ENCODE data around the gene NME8.
A peak's percentile ranks its signal among the peaks of the same experiment; 100 is the strongest.
"Not testable (repeated sequence)": the region's sequence is repeated elsewhere in the genome, so short reads cannot be mapped to it uniquely, and the experiment has no call there.

Gene NME8

GRCh38 chr7:37848297-37848696, at the start of gene NME8:
Gene NME8 (plus strand): TSS chr7:37848597. CDS start chr7:37850267, 1,670 bp downstream.
- no peak for DNase-seq

GRCh38 chr7:37806152-37806551, 42.2 kb upstream of the NME8 start:
- DNase-seq: no peak

- not testable (repeated sequence) for DNase-seq
These were observed 36.2 kb upstream of the NME8 start for GRCh38 chr7:37812161-37812580.

- DNase-seq: no peak
These were observed 32.6 kb upstream of the NME8 start for GRCh38 chr7:37815671-37816371.

- DNase-seq: no peak
These were observed 31.3 kb upstream of the NME8 start for GRCh38 chr7:37816922-37817590.

- DNase-seq: no peak
These were observed 30.8 kb upstream of the NME8 start for GRCh38 chr7:37817591-37817960.

GRCh38 chr7:37817996-37818720, 30.2 kb upstream of the NME8 start:
- no peak for DNase-seq

- no peak for DNase-seq
These were observed 27.5 kb upstream of the NME8 start for GRCh38 chr7:37820708-37821468.

- DNase-seq: no peak
These were observed 25.5 kb upstream of the NME8 start for GRCh38 chr7:37822946-37823345.

- no peak for DNase-seq
These were observed 24.8 kb upstream of the NME8 start for GRCh38 chr7:37823557-37823956.

- no peak for DNase-seq
These were observed 23.4 kb upstream of the NME8 start for GRCh38 chr7:37825038-37825437.

- DNase-seq: no peak
These were observed 21.6 kb upstream of the NME8 start for GRCh38 chr7:37826825-37827224.

- DNase-seq: no peak
These were observed 17.2 kb upstream of the NME8 start for GRCh38 chr7:37831244-37831643.

GRCh38 chr7:37832194-37832593, 16.2 kb upstream of the NME8 start:
- no peak for DNase-seq

GRCh38 chr7:37833107-37833817, 15.1 kb upstream of the NME8 start:
- DNase-seq: peak; percentile 22

GRCh38 chr7:37833818-37834146, 14.6 kb upstream of the NME8 start:
- no peak for DNase-seq

- DNase-seq: no peak
These were observed 5.1 kb downstream of the NME8 start for GRCh38 chr7:37853468-37853867.

GRCh38 chr7:37882086-37882485, 33.7 kb downstream of the NME8 start:
- DNase-seq: no peak

- no peak for DNase-seq
These were observed 45.0 kb downstream of the NME8 start for GRCh38 chr7:37893359-37893758.

- no peak for DNase-seq
These were observed 46.3 kb downstream of the NME8 start for GRCh38 chr7:37894671-37895070.

- DNase-seq: no peak
These were observed 51.4 kb downstream of the NME8 start for GRCh38 chr7:37899712-37900247.

GRCh38 chr7:37901236-37901827, 52.9 kb downstream of the NME8 start:
- no peak for DNase-seq
